Sigmoid colon (tissue), 4 donors: ENCODE results near the gene TBC1D22A.

ENCODE experiments used
- POLR2AphosphoS5 ChIP-seq, 4 donors: sonication (generic); formaldehyde crosslinking; IDR thresholded peaks; one replicate each; pipeline ENCODE4 v1.6.1; 2017; ENCODE audit warnings: antibody characterized with exemption in 4 of 4
- TF ChIP-seq, protein P1 (sequence below), 4 experiments: fragments of 450-650 bp in 3 of 4; fragments of 200-600 bp in 1 of 4; IDR thresholded peaks; one replicate each; pipeline ENCODE4 v1.5.1; 2016 to 2019; ENCODE audit warnings: antibody characterized with exemption in 4 of 4, mild to moderate bottlenecking in 3 of 4, moderate library complexity in 2 of 4

DNA sequence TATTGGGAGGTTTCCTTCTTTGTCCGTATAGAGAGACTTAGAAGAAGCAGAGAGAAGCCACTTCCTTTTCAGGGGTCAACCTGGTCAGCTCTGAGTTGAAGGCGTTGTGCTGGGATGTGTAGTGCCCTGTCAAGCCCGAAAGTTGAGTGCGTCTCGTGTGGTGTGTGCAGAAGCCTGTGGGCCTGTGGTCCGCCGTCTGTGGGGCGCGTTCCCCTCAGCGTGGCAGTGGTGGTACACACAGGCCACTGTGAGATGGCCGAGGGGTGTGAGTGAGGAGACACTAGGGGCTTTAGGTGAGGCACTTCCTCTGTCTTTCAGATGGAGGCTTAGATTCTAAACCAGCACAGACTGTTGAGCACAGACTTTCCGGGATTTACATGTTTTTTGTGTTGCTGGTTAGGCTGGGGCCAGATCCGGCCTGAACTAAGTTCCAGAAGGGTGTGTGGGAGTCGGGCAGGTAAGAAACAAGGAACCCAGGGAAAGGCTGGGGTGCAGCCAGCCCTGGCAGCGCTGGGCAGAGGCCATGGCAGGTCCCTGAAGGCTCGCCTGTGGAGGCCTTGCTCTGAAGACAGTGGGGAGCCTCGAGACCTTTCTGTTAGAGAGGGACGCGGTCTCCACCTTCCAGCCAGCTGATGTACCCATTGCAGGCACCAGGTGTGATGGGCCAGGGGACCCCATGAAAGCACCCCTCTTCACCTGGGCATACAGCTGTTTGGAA lies 194.2 kb downstream of the TBC1D22A start:
- TF ChIP-seq POLR2AphosphoS5 (IDR thresholded peaks at IDR 0.05), result no peak
- TF ChIP-seq, protein P1, sequence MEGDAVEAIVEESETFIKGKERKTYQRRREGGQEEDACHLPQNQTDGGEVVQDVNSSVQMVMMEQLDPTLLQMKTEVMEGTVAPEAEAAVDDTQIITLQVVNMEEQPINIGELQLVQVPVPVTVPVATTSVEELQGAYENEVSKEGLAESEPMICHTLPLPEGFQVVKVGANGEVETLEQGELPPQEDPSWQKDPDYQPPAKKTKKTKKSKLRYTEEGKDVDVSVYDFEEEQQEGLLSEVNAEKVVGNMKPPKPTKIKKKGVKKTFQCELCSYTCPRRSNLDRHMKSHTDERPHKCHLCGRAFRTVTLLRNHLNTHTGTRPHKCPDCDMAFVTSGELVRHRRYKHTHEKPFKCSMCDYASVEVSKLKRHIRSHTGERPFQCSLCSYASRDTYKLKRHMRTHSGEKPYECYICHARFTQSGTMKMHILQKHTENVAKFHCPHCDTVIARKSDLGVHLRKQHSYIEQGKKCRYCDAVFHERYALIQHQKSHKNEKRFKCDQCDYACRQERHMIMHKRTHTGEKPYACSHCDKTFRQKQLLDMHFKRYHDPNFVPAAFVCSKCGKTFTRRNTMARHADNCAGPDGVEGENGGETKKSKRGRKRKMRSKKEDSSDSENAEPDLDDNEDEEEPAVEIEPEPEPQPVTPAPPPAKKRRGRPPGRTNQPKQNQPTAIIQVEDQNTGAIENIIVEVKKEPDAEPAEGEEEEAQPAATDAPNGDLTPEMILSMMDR (IDR thresholded peaks at IDR 0.05), result no peak
